MCF 10A (cell line): Measurements from ENCODE around the gene PARVB. TPM values are rescaled to one million over a fixed set of nuclear protein-coding genes. Genes with fewer than 3 reads are reported as not detected.

Experiments
- BruUV-seq: library from RNA; stranded (reverse); fragments of 400-500 nt; replicated peaks from 2 replicates; lab custom pipeline; 2021; lab: Mats Ljungman, UMichigan
- CTCF ChIA-PET: fragments of 300-600 bp; sonication (Branson Sonifier 250); formaldehyde crosslinking; extraction: SDS; loops from one replicate; lab custom pipeline; 2021; ENCODE audit warnings: antibody characterized with exemption, inconsistent platforms; lab: Yijun Ruan, JAX
- POLR2A ChIA-PET: fragments of 300-600, 350-650 bp; sonication (Branson Sonifier 250); formaldehyde crosslinking; extraction: SDS; loops from one replicate; lab custom pipeline; 2020; ENCODE audit warnings: antibody characterized with exemption, inconsistent platforms; lab: Yijun Ruan, JAX
- DNase-seq: peaks from one replicate; pipeline ENCODE4 v3.0.0-alpha.2; 2018; ENCODE audit not compliant: unreplicated experiment
- H3K27ac Mint-ChIP-seq: one replicate; pipeline ENCODE4 v1.8.0; 2022; ENCODE audit warnings: mild to moderate bottlenecking, low read depth, mixed read lengths; ENCODE audit not compliant: unreplicated experiment
- H3K27me3 Mint-ChIP-seq: one replicate; pipeline ENCODE4 v1.8.0; 2022; ENCODE audit warnings: mixed read lengths; ENCODE audit not compliant: insufficient read depth, unreplicated experiment
- H3K36me3 Mint-ChIP-seq: one replicate; pipeline ENCODE4 v1.8.0; 2022; ENCODE audit warnings: mild to moderate bottlenecking, moderate library complexity, mixed read lengths; ENCODE audit not compliant: insufficient read depth, unreplicated experiment
- H3K4me1 Mint-ChIP-seq: one replicate; pipeline ENCODE4 v1.8.0; 2022; ENCODE audit warnings: mixed read lengths; ENCODE audit not compliant: insufficient read depth, unreplicated experiment
- H3K4me3 Mint-ChIP-seq: one replicate; pipeline ENCODE4 v1.8.0; 2022; ENCODE audit warnings: mild to moderate bottlenecking, moderate library complexity, mixed read lengths; ENCODE audit not compliant: unreplicated experiment
- H3K9me3 Mint-ChIP-seq: one replicate; pipeline ENCODE4 v1.8.0; 2022; ENCODE audit warnings: mixed read lengths; ENCODE audit not compliant: unreplicated experiment
- CTCF ChIP-seq: fragments of 200-600 bp; IDR thresholded peaks from one replicate; pipeline ENCODE4 v1.8.0; 2022; ENCODE audit warnings: antibody characterized with exemption, mild to moderate bottlenecking; ENCODE audit not compliant: unreplicated experiment
- intact Hi-C: fragments of 100-400 bp; cut with micrococcal nuclease; formaldehyde crosslinking; loops from 2 replicates; pipeline ENCODE4 v1.14.1; 2022
- total RNA-seq: library from RNA; stranded (reverse); gene quantifications from 2 replicates; pipeline ENCODE4 v1.2.3, GENCODE V29; 2022

The PARVB gene
- total RNA-seq, 1 experiment from 2014 or later: 26.0 TPM

GRCh38 chr22:44097263-44098020, 73.3 kb downstream of the PARVB start:
- Mint-ChIP-seq H3K36me3 (no peaks in the 10 kb centered on the region), H3K4me1 (no peaks in the 10 kb centered on the region), H3K27me3 (no peaks in the 10 kb centered on the region), H3K27ac (no peak overlapping the region), H3K4me3 (no peak overlapping the region), H3K9me3 (no peaks in the 10 kb centered on the region)
- ChIA-PET CTCF (interaction anchor here (0.7 to 2.2 kb wide), 4 partner anchors 11 to 279 kb away, joined by 3 to 9 read pairs (median 5); no protein-coding TSS in a partner anchor), POLR2A (no interaction called here)
- DNase-seq: no peak
- BruUV-seq: no TSS peak
- intact Hi-C loops: no loop called here
- no peak for TF ChIP-seq CTCF

- Mint-ChIP-seq H3K36me3 (no peaks in the 10 kb centered on the region), H3K27me3 (no peaks in the 10 kb centered on the region), H3K4me1 (no peaks in the 10 kb centered on the region), H3K4me3 (no peak overlapping the region), H3K27ac (no peak overlapping the region), H3K9me3 (no peaks in the 10 kb centered on the region)
- ChIA-PET CTCF (interaction anchor here (1.9 kb wide), 1 partner anchor 17 kb away, joined by 5 read pairs; no protein-coding TSS in a partner anchor), POLR2A (no interaction called here)
- DNase-seq: no peak
- no TSS peak for BruUV-seq
- no peak for TF ChIP-seq CTCF
- intact Hi-C loops: no loop called here
These were observed 74.1 kb downstream of the PARVB start for GRCh38 chr22:44098021-44098739.

GRCh38 chr22:44098966-44099530, 74.9 kb downstream of the PARVB start:
- Mint-ChIP-seq H3K4me1 (no peaks in the 10 kb centered on the region), H3K36me3 (peaks cover 6% of the 10 kb centered on the region), H3K27ac (no peak overlapping the region), H3K27me3 (no peaks in the 10 kb centered on the region), H3K4me3 (no peak overlapping the region), H3K9me3 (no peaks in the 10 kb centered on the region)
- BruUV-seq: no TSS peak
- ChIA-PET CTCF (no interaction called here), POLR2A (no interaction called here)
- no peak for DNase-seq
- intact Hi-C loops: no loop called here
- TF ChIP-seq CTCF: no peak

- no peaks in the 10 kb centered on the region for H3K9me3 Mint-ChIP-seq
- intact Hi-C loops: no loop called here
- no peak overlapping the region for H3K27ac Mint-ChIP-seq
- no peaks in the 10 kb centered on the region for H3K27me3 Mint-ChIP-seq
- no peaks in the 10 kb centered on the region for H3K4me1 Mint-ChIP-seq
- ChIA-PET POLR2A (no interaction called here), CTCF (interaction anchor here (0.5 to 1.3 kb wide), 2 partner anchors 10 to 19 kb away, joined by 4 to 5 read pairs; no protein-coding TSS in a partner anchor)
- no peak for DNase-seq
- H3K4me3 Mint-ChIP-seq: no peak overlapping the region
- H3K36me3 Mint-ChIP-seq: peaks cover 6% of the 10 kb centered on the region
- BruUV-seq: no TSS peak
- no peak for TF ChIP-seq CTCF
These were observed 75.6 kb downstream of the PARVB start for GRCh38 chr22:44099696-44100095.
